SU-DHL-6 (cell line): ENCODE measurements around the gene SCP2D1.

Experiments used
- CTCF ChIP-seq: fragments of 200-600 bp; sonication (generic); IDR thresholded peaks from one replicate; pipeline ENCODE4 v1.5.1; 2017; ENCODE audit warnings: antibody characterized with exemption, mild to moderate bottlenecking, low read length, moderate library complexity; ENCODE audit not compliant: insufficient read depth, poor library complexity, severe bottlenecking
- EZH2phosphoT487 ChIP-seq: fragments of 200-600 bp; sonication (generic), shearing (Covaris generic); conservative IDR thresholded peaks from 2 replicates; pipeline ENCODE4 v1.6.1; 2018; ENCODE audit warnings: mild to moderate bottlenecking, antibody characterized with exemption, low read length, moderate library complexity, mixed read lengths

GRCh38 chr20:18851629-18852028 lies 38.0 kb downstream of the SCP2D1 start:
- no peak for TF ChIP-seq CTCF
- TF ChIP-seq EZH2phosphoT487: no peak
